Neural progenitor cell (in vitro differentiated cells): ENCODE data around the gene CLTCL1.

Experiments
- EZH2 ChIP-seq: fragments of 200-600 bp; sonication (generic); IDR thresholded peaks from 2 replicates; pipeline ENCODE4 v1.6.1; 2017; ENCODE audit warnings: antibody characterized with exemption, mild to moderate bottlenecking, moderate library complexity
- TF ChIP-seq, protein P1 (sequence below): fragments of 200-600 bp; sonication (generic); IDR thresholded peaks from 2 replicates; pipeline ENCODE4 v1.5.1; 2017; ENCODE audit warnings: antibody characterized with exemption, mild to moderate bottlenecking

DNA sequence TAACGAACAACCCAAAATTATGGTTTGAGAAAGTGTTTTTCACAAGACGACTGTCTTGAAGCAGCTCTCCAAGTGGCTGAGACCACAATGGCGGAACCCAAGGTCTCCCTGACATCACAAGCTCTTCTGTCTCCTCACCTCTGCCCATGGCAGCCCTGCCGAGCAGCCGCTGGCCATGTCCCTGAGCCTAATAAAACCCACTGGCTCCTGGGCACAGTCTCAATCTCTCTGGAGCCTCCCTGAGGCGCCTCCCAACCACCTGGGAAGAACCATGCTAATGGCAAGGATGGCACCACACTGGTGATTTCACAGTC lies 50.0 kb downstream of the CLTCL1 start:
- TF ChIP-seq, protein P1, sequence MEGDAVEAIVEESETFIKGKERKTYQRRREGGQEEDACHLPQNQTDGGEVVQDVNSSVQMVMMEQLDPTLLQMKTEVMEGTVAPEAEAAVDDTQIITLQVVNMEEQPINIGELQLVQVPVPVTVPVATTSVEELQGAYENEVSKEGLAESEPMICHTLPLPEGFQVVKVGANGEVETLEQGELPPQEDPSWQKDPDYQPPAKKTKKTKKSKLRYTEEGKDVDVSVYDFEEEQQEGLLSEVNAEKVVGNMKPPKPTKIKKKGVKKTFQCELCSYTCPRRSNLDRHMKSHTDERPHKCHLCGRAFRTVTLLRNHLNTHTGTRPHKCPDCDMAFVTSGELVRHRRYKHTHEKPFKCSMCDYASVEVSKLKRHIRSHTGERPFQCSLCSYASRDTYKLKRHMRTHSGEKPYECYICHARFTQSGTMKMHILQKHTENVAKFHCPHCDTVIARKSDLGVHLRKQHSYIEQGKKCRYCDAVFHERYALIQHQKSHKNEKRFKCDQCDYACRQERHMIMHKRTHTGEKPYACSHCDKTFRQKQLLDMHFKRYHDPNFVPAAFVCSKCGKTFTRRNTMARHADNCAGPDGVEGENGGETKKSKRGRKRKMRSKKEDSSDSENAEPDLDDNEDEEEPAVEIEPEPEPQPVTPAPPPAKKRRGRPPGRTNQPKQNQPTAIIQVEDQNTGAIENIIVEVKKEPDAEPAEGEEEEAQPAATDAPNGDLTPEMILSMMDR = no peak
- no peak for TF ChIP-seq EZH2
